HG03575 (cell line): ENCODE measurements around the gene TOP3B.

Experiments used
- ATAC-seq: cut with Tn5 transposase; IDR thresholded peaks from one replicate; pipeline ENCODE4 v1.9.1; 2021; ENCODE audit not compliant: unreplicated experiment, insufficient number of reproducible peaks, low FRiP score; ENCODE audit errors: extremely low read depth

The TOP3B gene, protein sequence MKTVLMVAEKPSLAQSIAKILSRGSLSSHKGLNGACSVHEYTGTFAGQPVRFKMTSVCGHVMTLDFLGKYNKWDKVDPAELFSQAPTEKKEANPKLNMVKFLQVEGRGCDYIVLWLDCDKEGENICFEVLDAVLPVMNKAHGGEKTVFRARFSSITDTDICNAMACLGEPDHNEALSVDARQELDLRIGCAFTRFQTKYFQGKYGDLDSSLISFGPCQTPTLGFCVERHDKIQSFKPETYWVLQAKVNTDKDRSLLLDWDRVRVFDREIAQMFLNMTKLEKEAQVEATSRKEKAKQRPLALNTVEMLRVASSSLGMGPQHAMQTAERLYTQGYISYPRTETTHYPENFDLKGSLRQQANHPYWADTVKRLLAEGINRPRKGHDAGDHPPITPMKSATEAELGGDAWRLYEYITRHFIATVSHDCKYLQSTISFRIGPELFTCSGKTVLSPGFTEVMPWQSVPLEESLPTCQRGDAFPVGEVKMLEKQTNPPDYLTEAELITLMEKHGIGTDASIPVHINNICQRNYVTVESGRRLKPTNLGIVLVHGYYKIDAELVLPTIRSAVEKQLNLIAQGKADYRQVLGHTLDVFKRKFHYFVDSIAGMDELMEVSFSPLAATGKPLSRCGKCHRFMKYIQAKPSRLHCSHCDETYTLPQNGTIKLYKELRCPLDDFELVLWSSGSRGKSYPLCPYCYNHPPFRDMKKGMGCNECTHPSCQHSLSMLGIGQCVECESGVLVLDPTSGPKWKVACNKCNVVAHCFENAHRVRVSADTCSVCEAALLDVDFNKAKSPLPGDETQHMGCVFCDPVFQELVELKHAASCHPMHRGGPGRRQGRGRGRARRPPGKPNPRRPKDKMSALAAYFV

DNA sequence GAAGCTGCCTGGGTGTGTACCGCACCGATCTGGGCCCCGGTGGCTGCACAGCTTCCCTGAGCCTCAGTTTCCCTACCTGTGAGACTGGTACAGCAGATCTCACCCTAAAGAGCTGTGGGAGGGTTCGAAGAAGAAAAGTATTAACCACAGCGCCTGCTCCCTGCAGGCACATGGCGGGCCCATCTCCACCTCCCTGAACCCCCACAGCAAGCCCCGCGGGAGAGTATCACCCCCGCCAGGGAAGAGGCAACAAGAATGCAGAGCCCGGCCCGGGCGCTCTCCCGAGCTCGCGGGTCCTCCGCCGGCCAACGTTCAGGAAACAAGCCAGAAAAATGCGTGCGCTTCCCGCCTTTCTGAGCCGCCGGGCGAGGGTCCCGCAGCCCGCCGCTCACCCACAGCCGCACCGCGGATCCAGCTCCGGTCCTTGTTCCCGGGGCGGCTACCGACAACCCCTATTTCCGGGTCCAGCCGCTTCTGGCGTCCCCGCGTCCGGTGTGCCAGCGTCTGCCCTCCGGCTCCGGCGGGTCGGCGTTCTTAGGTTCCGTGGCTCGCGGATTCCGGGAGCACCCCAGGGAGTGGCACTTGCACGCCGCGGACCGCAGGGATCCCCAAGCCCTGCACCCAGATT is at the start of gene TOP3B:
Gene TOP3B, minus strand, starts transcription at position 450 of the 628 bp plus-strand sequence. CDS start 7,078 bp downstream, outside the sequence.
- no peak for ATAC-seq

DNA sequence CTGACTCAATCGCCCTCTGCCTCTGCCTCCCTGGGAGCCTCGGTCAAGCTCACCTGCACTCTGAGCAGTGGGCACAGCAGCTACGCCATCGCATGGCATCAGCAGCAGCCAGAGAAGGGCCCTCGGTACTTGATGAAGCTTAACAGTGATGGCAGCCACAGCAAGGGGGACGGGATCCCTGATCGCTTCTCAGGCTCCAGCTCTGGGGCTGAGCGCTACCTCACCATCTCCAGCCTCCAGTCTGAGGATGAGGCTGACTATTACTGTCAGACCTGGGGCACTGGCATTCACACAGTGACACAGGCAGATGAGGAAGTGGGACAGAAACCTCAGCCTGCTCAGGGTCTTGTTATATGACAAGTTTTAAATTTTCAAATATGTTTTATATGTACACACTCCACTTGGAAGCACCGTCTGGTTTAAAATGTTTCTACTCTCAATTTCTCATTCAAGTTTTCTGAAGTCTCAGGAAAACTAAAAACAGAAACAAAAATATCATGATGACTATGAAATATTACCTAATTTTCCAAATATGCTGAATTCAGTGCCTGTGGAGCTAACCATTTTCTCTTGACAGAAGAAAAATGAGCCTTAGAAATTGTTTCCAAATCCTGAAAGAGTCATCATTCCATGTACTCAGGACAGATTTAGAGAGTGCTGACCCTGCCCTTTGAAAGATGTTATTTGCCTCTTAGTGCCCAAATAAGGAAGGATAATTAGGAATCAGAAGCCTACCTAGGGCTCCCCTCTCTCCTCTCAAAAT is 48.8 kb upstream of the TOP3B start:
- ATAC-seq = no peak

GRCh38 chr22:22030493-22031182 is 48.1 kb upstream of the TOP3B start:
- no peak for ATAC-seq

GRCh38 chr22:22027955-22028354 is 45.4 kb upstream of the TOP3B start:
- ATAC-seq = no peak

DNA sequence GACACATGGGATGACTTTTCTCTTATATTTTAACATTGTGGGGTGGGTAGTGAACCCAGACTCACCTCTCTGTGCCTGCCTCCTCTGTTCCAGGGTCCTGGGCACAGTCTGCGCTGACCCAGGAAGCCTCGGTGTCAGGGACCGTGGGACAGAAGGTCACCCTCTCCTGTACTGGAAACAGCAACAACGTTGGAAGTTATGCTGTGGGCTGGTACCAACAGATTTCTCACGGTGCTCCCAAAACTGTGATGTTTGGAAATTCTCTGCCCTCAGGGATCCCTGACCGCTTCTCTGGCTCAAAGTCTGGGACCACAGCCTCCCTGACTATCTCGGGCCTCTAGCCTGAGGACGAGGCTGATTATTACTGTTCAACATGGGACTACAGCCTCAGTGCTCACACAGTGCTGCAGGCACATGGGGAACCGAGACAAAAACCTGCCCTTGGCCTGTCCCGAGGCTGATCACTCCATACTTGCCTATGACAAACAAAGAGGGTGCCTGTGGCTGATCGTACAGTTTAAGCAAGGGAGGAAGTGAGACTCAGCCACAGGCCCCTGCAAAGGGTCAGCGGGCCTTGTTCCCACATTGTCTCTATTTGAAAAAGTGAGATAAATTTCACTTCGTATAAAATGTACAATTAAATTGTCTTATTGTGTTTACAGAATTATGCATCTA is 43.7 kb upstream of the TOP3B start:
- no peak for ATAC-seq

GRCh38 chr22:22025320-22026156 is 43.0 kb upstream of the TOP3B start:
- ATAC-seq = no peak

GRCh38 chr22:22024440-22024839 is 41.9 kb upstream of the TOP3B start:
- ATAC-seq = no peak

DNA sequence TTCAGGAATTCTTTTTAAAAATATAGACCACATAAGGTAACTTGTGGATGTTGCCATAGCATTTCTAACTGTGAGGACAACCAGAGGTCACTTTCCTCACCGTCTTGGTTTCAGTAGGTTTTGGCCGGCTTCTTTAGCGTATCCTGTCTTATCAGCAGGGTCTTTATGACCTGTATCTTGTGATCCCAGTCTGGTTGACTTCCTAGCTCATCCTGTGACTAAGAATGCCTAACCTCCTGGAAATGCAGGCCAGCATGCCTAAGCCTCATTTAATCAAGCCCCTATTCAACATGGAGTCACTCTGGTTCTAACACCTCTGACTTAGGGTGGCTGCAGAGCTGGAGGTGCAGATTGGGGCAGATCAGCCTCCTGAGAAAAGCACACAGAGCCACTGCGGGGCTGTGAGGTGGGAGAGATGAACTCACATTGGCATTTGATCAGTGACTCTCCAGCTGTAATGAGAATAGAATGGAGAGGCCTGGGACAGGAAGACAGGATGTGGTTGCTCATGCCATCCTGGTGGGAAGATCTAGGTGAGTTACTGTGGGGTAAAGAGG is 41.1 kb upstream of the TOP3B start:
- ATAC-seq = no peak

DNA sequence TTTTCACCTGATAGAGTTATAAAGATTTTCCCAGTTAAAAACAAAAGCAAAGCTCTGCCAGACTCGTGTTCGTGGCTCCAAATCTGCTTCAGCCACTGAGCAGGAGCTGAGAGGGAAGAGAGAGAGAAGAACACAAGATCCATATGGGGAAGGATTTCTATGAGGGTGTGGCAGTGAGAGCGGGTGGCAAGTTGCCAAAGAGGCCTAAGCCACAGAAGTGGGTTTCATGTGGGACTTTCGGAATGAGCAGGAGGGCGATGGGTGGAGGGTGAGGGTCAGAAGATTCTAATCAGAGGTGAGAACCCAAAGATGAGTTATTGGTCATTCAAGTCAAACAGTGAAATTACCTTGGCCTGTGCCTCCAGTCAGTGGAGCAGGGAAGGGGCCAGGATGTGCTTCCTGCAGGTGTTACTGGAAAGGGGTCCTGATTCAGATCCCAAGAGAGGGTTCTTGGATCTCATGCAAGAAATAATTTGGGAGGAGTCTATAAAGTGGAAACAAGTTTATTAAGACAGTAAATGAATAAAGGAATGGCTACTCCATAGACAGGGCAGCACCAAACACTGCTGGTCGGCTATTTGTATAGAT is 40.5 kb upstream of the TOP3B start:
- ATAC-seq = no peak

DNA sequence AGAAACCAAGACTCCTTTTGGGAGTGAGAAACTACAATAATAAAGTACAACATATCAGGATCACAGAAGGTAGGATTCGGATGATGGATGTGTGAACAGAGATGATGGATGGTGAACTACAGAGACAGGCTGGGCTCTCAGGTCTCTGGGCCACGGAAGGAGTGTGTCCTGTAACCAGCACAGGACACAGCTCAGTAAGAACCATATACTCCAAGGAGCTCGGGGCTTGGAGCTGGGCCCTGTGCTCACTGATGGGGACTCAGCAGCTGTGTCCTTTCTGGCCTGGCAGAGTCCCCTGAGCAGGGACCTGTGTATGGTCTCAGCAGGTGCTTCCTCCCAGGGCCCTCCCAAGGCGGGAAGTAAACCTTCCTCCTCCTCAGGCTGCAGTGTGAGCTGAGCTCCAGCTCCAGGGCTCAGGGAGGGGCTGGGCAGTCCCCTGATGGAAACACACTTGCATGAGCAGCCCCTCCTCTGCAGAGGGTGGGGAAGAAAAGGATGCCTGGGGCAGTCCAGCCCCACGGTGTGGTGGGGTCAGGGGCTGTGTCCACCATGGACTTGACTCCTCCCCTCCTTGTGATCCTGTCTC is 39.8 kb upstream of the TOP3B start:
- no peak for ATAC-seq

DNA sequence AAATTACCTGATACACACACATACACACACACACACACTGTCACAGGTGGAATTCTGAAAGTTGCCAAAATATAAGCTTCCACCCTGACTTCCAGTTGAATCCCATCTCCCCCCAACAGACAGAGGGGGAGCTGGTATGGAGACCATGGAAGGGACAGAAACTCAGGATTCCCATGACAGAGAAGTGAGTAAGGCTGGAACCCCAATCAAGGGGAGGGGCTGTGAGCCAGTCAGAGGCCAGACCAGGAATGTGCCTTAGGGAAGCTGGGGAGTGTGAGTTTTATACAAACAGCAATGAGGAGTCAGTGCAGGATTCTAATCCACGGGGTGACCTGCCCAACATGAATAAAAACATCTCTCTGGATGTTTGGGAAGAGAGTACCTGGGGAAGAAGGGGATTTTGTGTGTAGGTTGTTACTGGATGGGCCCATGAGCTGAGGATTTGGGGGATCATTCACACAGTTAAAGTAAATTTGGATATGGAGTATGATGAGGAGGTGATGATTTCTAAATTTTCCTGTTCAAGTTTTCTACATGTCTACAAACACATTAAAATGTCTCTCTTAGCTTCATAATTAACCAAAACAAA is 38.7 kb upstream of the TOP3B start:
- no peak for ATAC-seq

DNA sequence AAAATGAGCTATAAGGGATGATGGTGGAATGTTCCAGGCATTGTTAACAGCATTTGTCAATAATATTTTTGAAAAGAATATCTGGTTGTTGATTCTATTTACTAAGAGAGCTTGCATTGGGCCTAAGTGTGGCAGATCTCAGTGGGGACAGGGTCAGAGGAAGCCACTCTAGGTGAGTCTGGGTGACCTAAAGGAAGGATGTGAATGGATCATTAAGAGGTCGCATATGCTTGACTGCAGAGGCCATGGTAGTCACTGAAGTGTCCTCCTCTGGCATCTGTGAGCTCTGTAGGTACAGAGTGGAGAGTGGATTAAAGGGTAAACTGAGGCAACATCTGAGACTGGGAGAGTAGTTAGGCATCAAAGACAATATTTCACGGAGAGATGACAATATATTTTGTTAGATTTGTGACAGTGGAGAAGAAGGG is 37.9 kb upstream of the TOP3B start:
- ATAC-seq = no peak

GRCh38 chr22:22019659-22020424 is 37.3 kb upstream of the TOP3B start:
- ATAC-seq = no peak

GRCh38 chr22:22018825-22019658 is 36.5 kb upstream of the TOP3B start:
- ATAC-seq = no peak
